ENCODE measurements around the gene PUDP.

DNA sequence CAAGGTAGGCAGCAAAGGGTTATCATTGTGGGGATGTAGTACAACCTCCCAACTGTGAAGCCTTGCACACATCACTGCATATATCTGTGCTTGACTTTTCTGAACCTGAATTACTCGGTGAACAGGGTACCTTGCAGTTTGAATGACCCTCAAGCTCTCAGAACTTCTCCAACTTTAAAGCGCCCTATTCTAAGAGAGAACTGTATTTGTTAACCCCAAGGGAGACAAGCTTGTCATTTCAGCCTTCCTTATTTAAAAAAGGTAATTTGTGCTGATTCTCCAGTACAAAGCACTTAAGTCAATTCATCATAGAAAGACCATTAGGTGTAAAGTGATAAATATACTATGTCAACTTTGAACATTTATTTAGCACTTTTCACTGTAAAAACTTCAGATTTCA is 122.5 kb downstream of the PUDP start:
- TF ChIP-seq, protein P1, sequence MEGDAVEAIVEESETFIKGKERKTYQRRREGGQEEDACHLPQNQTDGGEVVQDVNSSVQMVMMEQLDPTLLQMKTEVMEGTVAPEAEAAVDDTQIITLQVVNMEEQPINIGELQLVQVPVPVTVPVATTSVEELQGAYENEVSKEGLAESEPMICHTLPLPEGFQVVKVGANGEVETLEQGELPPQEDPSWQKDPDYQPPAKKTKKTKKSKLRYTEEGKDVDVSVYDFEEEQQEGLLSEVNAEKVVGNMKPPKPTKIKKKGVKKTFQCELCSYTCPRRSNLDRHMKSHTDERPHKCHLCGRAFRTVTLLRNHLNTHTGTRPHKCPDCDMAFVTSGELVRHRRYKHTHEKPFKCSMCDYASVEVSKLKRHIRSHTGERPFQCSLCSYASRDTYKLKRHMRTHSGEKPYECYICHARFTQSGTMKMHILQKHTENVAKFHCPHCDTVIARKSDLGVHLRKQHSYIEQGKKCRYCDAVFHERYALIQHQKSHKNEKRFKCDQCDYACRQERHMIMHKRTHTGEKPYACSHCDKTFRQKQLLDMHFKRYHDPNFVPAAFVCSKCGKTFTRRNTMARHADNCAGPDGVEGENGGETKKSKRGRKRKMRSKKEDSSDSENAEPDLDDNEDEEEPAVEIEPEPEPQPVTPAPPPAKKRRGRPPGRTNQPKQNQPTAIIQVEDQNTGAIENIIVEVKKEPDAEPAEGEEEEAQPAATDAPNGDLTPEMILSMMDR (IDR thresholded peaks at IDR 0.05; ENCODE audit: low read length) = no peak
- TF ChIP-seq EZH2 (IDR thresholded peaks at IDR 0.05; ENCODE audit: borderline replicate concordance, low read length) = no peak

Data from OCI-LY1 (cell line).